Panc1 (cell line): Measurements from ENCODE around the gene DKK1. TPM values are rescaled to one million over a fixed set of nuclear protein-coding genes. Genes with fewer than 3 reads are reported as not detected.

Experiments
- ATAC-seq: fragments of 200-7000 bp; cut with Tn5 transposase; 2 replicates; pipeline ENCODE4 v1.9.1; 2020; ENCODE audit warnings: mild to moderate bottlenecking, moderate library complexity
- BruUV-seq: library from RNA; stranded (reverse); fragments of 400-500 nt; replicated peaks from 2 replicates; lab custom pipeline; 2021; lab: Mats Ljungman, UMichigan
- CTCF ChIA-PET: fragments of 300-600 bp; sonication (Branson Sonifier 250); formaldehyde crosslinking; loops from one replicate; lab custom pipeline; 2022; ENCODE audit warnings: antibody characterized with exemption; lab: Charles Lee
- POLR2A ChIA-PET: fragments of 300-600 bp; sonication (Branson Sonifier 250); formaldehyde crosslinking; loops from one replicate; lab custom pipeline; 2022; ENCODE audit warnings: antibody characterized with exemption; lab: Charles Lee
- DNase-seq: peaks from one replicate; pipeline ENCODE4 v3.0.0-alpha.2; 2010; ENCODE audit warnings: low read depth, low spot score
- H3K27ac ChIP-seq: 2 replicates; pipeline ENCODE4 v1.5.1; 2011; ENCODE audit warnings: mild to moderate bottlenecking, low read length, inconsistent platforms
- H3K27me3 ChIP-seq: fragments of 200-500 bp; sonication (Bioruptor generic); 2 replicates; pipeline ENCODE4 v1.6.0; 2014; ENCODE audit warnings: low read length, inconsistent platforms; ENCODE audit not compliant: control insufficient read depth, insufficient read depth
- H3K36me3 ChIP-seq: fragments of 200-500 bp; sonication (Bioruptor generic); 2 replicates; pipeline ENCODE4 v1.5.1; 2014; ENCODE audit warnings: inconsistent platforms, mild to moderate bottlenecking, low read length, moderate library complexity; ENCODE audit not compliant: control insufficient read depth, insufficient read depth
- H3K4me1 ChIP-seq: 2 replicates; pipeline ENCODE4 v1.5.1; 2011; ENCODE audit warnings: inconsistent platforms, mild to moderate bottlenecking, low read length, moderate library complexity; ENCODE audit not compliant: control insufficient read depth, insufficient read depth
- H3K4me3 ChIP-seq, 2 experiments: 2 replicates each; pipeline ENCODE4 v1.5.1; 2011 to 2012; ENCODE audit warnings: low read depth in 2 of 2, low read length in 2 of 2, mild to moderate bottlenecking in 2 of 2, inconsistent platforms in 1 of 2, moderate library complexity in 1 of 2
- H3K9me3 ChIP-seq: fragments of 200-500 bp; sonication (Bioruptor generic); 2 replicates; pipeline ENCODE4 v1.5.1; 2014; ENCODE audit warnings: low read depth, mild to moderate bottlenecking, inconsistent platforms, low read length, moderate library complexity; ENCODE audit not compliant: control insufficient read depth, insufficient read depth
- POLR2AphosphoS5 ChIP-seq: IDR thresholded peaks from 2 replicates; pipeline ENCODE4 v1.6.1; 2012; ENCODE audit warnings: mild to moderate bottlenecking, low read depth, low read length, moderate library complexity
- SIN3A ChIP-seq: IDR thresholded peaks from 2 replicates; pipeline ENCODE4 v1.6.1; 2012; ENCODE audit warnings: low read depth, mild to moderate bottlenecking, low read length, moderate library complexity, borderline replicate concordance; ENCODE audit not compliant: insufficient read depth
- TCF7L2 ChIP-seq: IDR thresholded peaks from 2 replicates; pipeline ENCODE4 v1.6.1; 2011; ENCODE audit warnings: mild to moderate bottlenecking, low read depth, low read length, inconsistent platforms
- in situ Hi-C: cut with HindIII; loops from 2 replicates; pipeline ENCODE4 v1.10.0; 2016; ENCODE audit warnings: low sequenced_read_pairs, low pct_unique_long_range_greater_than_20kb
- intact Hi-C: fragments of 100-400 bp; cut with micrococcal nuclease; formaldehyde crosslinking; loops from one replicate; pipeline ENCODE4 v1.10.0; 2022; ENCODE audit not compliant: unreplicated experiment
- total RNA-seq: library from RNA; stranded (reverse); gene quantifications from one replicate; pipeline ENCODE4 v1.2.1, GENCODE V29; 2021; ENCODE audit not compliant: unreplicated experiment
- TF ChIP-seq, protein P1 (sequence below): fragments of 450-650 bp; IDR thresholded peaks from 2 replicates; pipeline ENCODE4 v1.5.1; 2017; ENCODE audit warnings: mild to moderate bottlenecking
- TF ChIP-seq, protein P2 (sequence below), 2 experiments: IDR thresholded peaks; 2 replicates each; pipeline ENCODE4 v1.6.1; 2011 to 2012; ENCODE audit warnings: low read depth in 2 of 2, control low read depth in 1 of 2, low read length in 1 of 2, mild to moderate bottlenecking in 1 of 2, moderate library complexity in 1 of 2; ENCODE audit not compliant: insufficient read depth in 1 of 2

DKK1 gene
- total RNA-seq, 1 experiment from 2014 or later, result 563 TPM

- H3K36me3 ChIP-seq, result no peaks in the 10 kb centered on the region
- no peak for DNase-seq
- ChIA-PET POLR2A (no interaction called here), CTCF (no interaction called here)
- intact Hi-C loops, result no loop called here
- no peak overlapping the region for H3K27ac ChIP-seq
- no peak overlapping the region for H3K4me3 ChIP-seq
- BruUV-seq, result no TSS peak
- no peaks in the 10 kb centered on the region for H3K9me3 ChIP-seq
- no peaks in the 10 kb centered on the region for H3K4me1 ChIP-seq
- in situ Hi-C loops, result no loop called here
- TF ChIP-seq TCF7L2, result no peak
- TF ChIP-seq POLR2AphosphoS5, result no peak
- TF ChIP-seq SIN3A, result no peak
- TF ChIP-seq, protein P1, sequence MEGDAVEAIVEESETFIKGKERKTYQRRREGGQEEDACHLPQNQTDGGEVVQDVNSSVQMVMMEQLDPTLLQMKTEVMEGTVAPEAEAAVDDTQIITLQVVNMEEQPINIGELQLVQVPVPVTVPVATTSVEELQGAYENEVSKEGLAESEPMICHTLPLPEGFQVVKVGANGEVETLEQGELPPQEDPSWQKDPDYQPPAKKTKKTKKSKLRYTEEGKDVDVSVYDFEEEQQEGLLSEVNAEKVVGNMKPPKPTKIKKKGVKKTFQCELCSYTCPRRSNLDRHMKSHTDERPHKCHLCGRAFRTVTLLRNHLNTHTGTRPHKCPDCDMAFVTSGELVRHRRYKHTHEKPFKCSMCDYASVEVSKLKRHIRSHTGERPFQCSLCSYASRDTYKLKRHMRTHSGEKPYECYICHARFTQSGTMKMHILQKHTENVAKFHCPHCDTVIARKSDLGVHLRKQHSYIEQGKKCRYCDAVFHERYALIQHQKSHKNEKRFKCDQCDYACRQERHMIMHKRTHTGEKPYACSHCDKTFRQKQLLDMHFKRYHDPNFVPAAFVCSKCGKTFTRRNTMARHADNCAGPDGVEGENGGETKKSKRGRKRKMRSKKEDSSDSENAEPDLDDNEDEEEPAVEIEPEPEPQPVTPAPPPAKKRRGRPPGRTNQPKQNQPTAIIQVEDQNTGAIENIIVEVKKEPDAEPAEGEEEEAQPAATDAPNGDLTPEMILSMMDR, result no peak
- TF ChIP-seq, protein P2, sequence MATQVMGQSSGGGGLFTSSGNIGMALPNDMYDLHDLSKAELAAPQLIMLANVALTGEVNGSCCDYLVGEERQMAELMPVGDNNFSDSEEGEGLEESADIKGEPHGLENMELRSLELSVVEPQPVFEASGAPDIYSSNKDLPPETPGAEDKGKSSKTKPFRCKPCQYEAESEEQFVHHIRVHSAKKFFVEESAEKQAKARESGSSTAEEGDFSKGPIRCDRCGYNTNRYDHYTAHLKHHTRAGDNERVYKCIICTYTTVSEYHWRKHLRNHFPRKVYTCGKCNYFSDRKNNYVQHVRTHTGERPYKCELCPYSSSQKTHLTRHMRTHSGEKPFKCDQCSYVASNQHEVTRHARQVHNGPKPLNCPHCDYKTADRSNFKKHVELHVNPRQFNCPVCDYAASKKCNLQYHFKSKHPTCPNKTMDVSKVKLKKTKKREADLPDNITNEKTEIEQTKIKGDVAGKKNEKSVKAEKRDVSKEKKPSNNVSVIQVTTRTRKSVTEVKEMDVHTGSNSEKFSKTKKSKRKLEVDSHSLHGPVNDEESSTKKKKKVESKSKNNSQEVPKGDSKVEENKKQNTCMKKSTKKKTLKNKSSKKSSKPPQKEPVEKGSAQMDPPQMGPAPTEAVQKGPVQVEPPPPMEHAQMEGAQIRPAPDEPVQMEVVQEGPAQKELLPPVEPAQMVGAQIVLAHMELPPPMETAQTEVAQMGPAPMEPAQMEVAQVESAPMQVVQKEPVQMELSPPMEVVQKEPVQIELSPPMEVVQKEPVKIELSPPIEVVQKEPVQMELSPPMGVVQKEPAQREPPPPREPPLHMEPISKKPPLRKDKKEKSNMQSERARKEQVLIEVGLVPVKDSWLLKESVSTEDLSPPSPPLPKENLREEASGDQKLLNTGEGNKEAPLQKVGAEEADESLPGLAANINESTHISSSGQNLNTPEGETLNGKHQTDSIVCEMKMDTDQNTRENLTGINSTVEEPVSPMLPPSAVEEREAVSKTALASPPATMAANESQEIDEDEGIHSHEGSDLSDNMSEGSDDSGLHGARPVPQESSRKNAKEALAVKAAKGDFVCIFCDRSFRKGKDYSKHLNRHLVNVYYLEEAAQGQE (IDR thresholded peaks at IDR 0.05; ENCODE audit: insufficient read depth in 1 of 2, low read depth in 2 of 2, low read length in 1 of 2), result no peak
- ATAC-seq, result no peak
- no peaks in the 10 kb centered on the region for H3K27me3 ChIP-seq
Observed at GRCh38 chr10:52297747-52298146, 16.3 kb upstream of the DKK1 start.

GRCh38 chr10:52300599-52301277 is 13.3 kb upstream of the DKK1 start:
- no peak for DNase-seq
- ChIA-PET CTCF (no interaction called here), POLR2A (no interaction called here)
- TF ChIP-seq SIN3A (no peak), TCF7L2 (no peak), POLR2AphosphoS5 (no peak)
- TF ChIP-seq, protein P2 (IDR thresholded peaks at IDR 0.05; ENCODE audit: insufficient read depth in 1 of 2, low read depth in 2 of 2, low read length in 1 of 2), result no peak
- TF ChIP-seq, protein P1, result no peak
- Histone ChIP-seq H3K36me3 (no peaks in the 10 kb centered on the region), H3K4me1 (no peaks in the 10 kb centered on the region), H3K4me3 (no peak overlapping the region), H3K9me3 (peaks cover 4% of the 10 kb centered on the region; the same call in 1 of the 2 replicates), H3K27me3 (no peaks in the 10 kb centered on the region), H3K27ac (no peak overlapping the region)
- in situ Hi-C loops, result no loop called here
- no peak for ATAC-seq
- no TSS peak for BruUV-seq
- intact Hi-C loops, result no loop called here
